Measurements from ENCODE around the gene CSRNP3. TPM values are rescaled to one million over a fixed set of nuclear protein-coding genes. Genes with fewer than 3 reads are reported as not detected.

Gene CSRNP3
- total RNA-seq, 4 donors from 2014 or later, result 1.3 to 5.5 (median 2.6) TPM

- no peak for DNase-seq (ENCODE audit: low spot score in 2 of 2)
- peaks cover 0 to 11% (median 0%) of the 10 kb centered on the region in 4 donors for H3K4me1 ChIP-seq
- no peak overlapping the region for H3K27ac ChIP-seq
- H3K36me3 ChIP-seq, result no peaks in the 10 kb centered on the region
- no peaks in the 10 kb centered on the region for H3K27me3 ChIP-seq
- 80 to 85% methylated on average over 1 of the region's 1 CpG for WGBS, 2 donors
- H3K9me3 ChIP-seq, result no peaks in the 10 kb centered on the region
- H3K4me3 ChIP-seq, result no peak overlapping the region
- TF ChIP-seq POLR2A (IDR thresholded peaks at IDR 0.05), result no peak
- no peak for TF ChIP-seq EP300 (IDR thresholded peaks at IDR 0.05)
- TF ChIP-seq CTCF (IDR thresholded peaks at IDR 0.05), result no peak
Observed at GRCh38 chr2:165639504-165639903, 170.0 kb downstream of the CSRNP3 start.

- DNase-seq (ENCODE audit: low spot score in 2 of 2), result no peak
- Histone ChIP-seq H3K27me3 (no peaks in the 10 kb centered on the region), H3K36me3 (no peaks in the 10 kb centered on the region), H3K27ac (no peak overlapping the region), H3K4me3 (no peak overlapping the region), H3K4me1 (peaks cover 0 to 2% (median 0%) of the 10 kb centered on the region in 4 donors), H3K9me3 (peaks cover 0 to 5% (median 0%) of the 10 kb centered on the region in 4 donors)
- 64 to 84% methylated on average over 3 of the region's 3 CpGs for WGBS, 2 donors
- TF ChIP-seq CTCF (IDR thresholded peaks at IDR 0.05), result no peak
- TF ChIP-seq POLR2A (IDR thresholded peaks at IDR 0.05), result no peak
- no peak for TF ChIP-seq EP300 (IDR thresholded peaks at IDR 0.05)
Observed at GRCh38 chr2:165640247-165640929, 170.9 kb downstream of the CSRNP3 start.

DNA sequence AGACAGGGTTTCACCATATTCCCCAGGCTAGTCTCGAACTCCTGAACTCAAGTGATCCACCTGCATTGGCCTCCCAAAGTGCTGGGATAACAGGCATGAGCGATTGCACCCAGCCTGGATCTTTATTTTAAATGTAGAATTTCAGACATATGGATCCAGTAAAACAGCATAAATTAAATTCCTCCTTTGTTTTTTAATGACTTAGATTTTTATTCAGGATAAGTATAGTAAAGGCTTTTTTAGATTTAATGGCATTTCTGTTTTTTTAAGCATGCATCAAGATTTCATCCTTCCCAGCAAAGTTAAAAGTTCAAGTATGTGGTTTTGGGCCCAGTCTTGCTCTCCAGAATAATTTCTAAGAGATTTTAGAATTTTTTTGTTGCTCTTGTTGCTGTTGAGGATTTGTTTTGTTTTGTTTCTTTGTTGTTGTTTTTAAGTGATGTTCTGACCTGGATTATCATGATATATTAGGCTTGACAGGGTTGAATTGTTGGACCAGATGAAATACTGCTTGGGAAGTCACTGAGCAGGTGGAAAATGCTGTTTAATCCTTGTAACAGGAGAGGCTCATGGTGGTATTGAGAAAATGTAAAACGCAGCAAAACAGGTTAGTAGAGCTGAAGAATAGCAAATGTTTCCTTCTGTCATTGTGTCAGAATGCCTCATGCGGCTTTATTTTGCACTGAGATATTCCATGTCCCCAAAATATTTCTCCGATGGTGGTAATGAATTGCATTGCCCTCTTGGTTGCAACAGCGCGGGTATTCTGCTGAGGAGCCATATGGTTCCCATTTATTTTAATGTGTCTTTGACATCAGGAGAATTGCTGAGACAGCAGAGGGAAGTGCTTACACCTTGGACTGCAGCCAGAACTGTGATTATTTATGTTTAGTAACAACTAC lies 176.7 kb downstream of the CSRNP3 start:
- Histone ChIP-seq H3K27ac (no peak overlapping the region), H3K36me3 (no peaks in the 10 kb centered on the region), H3K27me3 (no peaks in the 10 kb centered on the region), H3K4me1 (peaks cover 0 to 18% (median 4%) of the 10 kb centered on the region in 4 donors), H3K9me3 (peaks cover 0 to 5% (median 0%) of the 10 kb centered on the region in 4 donors), H3K4me3 (no peak overlapping the region)
- TF ChIP-seq CTCF (IDR thresholded peaks at IDR 0.05) (no peak), EP300 (IDR thresholded peaks at IDR 0.05) (no peak), POLR2A (IDR thresholded peaks at IDR 0.05) (no peak)
- 52 to 56% methylated on average over 7 of the region's 7 CpGs for WGBS, 2 donors
- no peak for DNase-seq (ENCODE audit: low spot score in 2 of 2)

- DNase-seq (ENCODE audit: low spot score in 2 of 2), result no peak
- Histone ChIP-seq H3K9me3 (peaks cover 0 to 5% (median 0%) of the 10 kb centered on the region in 4 donors), H3K27ac (no peak overlapping the region), H3K4me1 (peaks cover 0 to 18% (median 4%) of the 10 kb centered on the region in 4 donors), H3K36me3 (no peaks in the 10 kb centered on the region), H3K27me3 (no peaks in the 10 kb centered on the region), H3K4me3 (no peak overlapping the region)
- 74 to 78% methylated on average over 2 of the region's 2 CpGs for WGBS, 2 donors
- no peak for TF ChIP-seq POLR2A (IDR thresholded peaks at IDR 0.05)
Observed at GRCh38 chr2:165647409-165647808, 177.9 kb downstream of the CSRNP3 start.

DNA sequence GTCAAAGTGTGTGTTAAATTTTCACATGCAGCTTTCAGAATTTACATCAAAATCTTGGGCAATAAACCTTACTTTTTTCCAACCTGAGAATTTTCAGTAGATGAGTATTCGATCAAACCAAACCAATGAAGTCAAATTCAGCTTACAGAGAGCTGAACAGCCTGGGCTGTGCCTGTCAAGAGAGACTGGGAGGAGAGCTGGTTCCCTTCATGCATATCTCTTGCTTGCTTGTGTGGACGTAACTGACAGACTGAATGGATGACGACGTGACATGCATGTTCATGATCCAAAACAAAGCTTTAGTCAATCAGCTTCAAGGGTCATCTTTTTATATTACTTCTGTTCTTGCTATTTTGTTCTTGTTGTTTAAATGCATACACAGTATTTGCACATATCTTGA lies 179.3 kb downstream of the CSRNP3 start:
- peaks cover 0 to 5% (median 0%) of the 10 kb centered on the region in 4 donors for H3K9me3 ChIP-seq
- H3K4me1 ChIP-seq, result peaks cover 0 to 18% (median 4%) of the 10 kb centered on the region in 4 donors
- no peak for DNase-seq (ENCODE audit: low spot score in 2 of 2)
- no peak overlapping the region for H3K27ac ChIP-seq
- H3K4me3 ChIP-seq, result no peak overlapping the region
- no peak for TF ChIP-seq CTCF (IDR thresholded peaks at IDR 0.05)
- no peak for TF ChIP-seq POLR2A (IDR thresholded peaks at IDR 0.05)
- no peak for TF ChIP-seq EP300 (IDR thresholded peaks at IDR 0.05)
- WGBS, 2 donors, result 48 to 60% methylated on average over 4 of the region's 4 CpGs
- H3K27me3 ChIP-seq, result no peaks in the 10 kb centered on the region
- H3K36me3 ChIP-seq, result no peaks in the 10 kb centered on the region

Data from tibial nerve (tissue), 4 donors.